LNCAP (cell line): ENCODE measurements around the gene XRN2.

Source experiments
- CTCF ChIP-seq: fragments of 450-650 bp; IDR thresholded peaks from 2 replicates; pipeline ENCODE4 v1.5.1; 2017; ENCODE audit warnings: mild to moderate bottlenecking

The XRN2 gene

GRCh38 chr20:21368791-21369190, 65.7 kb downstream of the XRN2 start:
- no peak for TF ChIP-seq CTCF

GRCh38 chr20:21371193-21371592, 68.1 kb downstream of the XRN2 start:
- TF ChIP-seq CTCF = no peak

GRCh38 chr20:21372016-21372415, 68.9 kb downstream of the XRN2 start:
- TF ChIP-seq CTCF = no peak

GRCh38 chr20:21373436-21373835, 70.3 kb downstream of the XRN2 start:
- TF ChIP-seq CTCF = no peak

- TF ChIP-seq CTCF = no peak
Measured at GRCh38 chr20:21376626-21377025, 73.5 kb downstream of the XRN2 start.

GRCh38 chr20:21377701-21378100, 74.6 kb downstream of the XRN2 start:
- no peak for TF ChIP-seq CTCF

GRCh38 chr20:21378259-21378658, 75.1 kb downstream of the XRN2 start:
- TF ChIP-seq CTCF = no peak

GRCh38 chr20:21380711-21381110, 77.6 kb downstream of the XRN2 start:
- no peak for TF ChIP-seq CTCF
